Fibroblast of villous mesenchyme (primary cell): ENCODE results near the gene ACOT2. TPM values are rescaled to one million over a fixed set of nuclear protein-coding genes. Genes with fewer than 3 reads are reported as not detected.
"Not testable (repeated sequence)": the region's sequence is repeated elsewhere in the genome, so short reads cannot be mapped to it uniquely, and the experiment has no call there.

ENCODE experiments used
- DNase-seq: peaks from one replicate; pipeline ENCODE4 v3.0.0-alpha.2; 2010; ENCODE audit warnings: low read depth
- H3K4me3 ChIP-seq: 2 replicates; pipeline ENCODE4 v1.5.1; 2011; ENCODE audit warnings: low read depth, mild to moderate bottlenecking, low read length
- CTCF ChIP-seq: IDR thresholded peaks from 2 replicates; pipeline ENCODE4 v1.5.1; 2012; ENCODE audit warnings: low read depth, mild to moderate bottlenecking, low read length; ENCODE audit not compliant: insufficient read depth
- total RNA-seq: library from RNA; depleted of rRNA; stranded (reverse); fragments of >200 nt; gene quantifications from 2 replicates; pipeline ENCODE4 v1.2.3, GENCODE V29; 2012

The ACOT2 gene
- total RNA-seq, 1 donor: 26.8 TPM

GRCh38 chr14:73549889-73550524, 19.0 kb upstream of the ACOT2 start:
- H3K4me3 ChIP-seq, DNase-seq: not testable (repeated sequence)

GRCh38 chr14:73553845-73554244, 15.2 kb upstream of the ACOT2 start:
- TF ChIP-seq CTCF: no peak
- no peak overlapping the region for H3K4me3 ChIP-seq
- no peak for DNase-seq

GRCh38 chr14:73557201-73557600, 11.8 kb upstream of the ACOT2 start:
- not testable (repeated sequence) for DNase-seq, H3K4me3 ChIP-seq

- H3K4me3 ChIP-seq, DNase-seq: not testable (repeated sequence)
Observed at GRCh38 chr14:73558238-73558637, 10.8 kb upstream of the ACOT2 start.

- DNase-seq, H3K4me3 ChIP-seq: not testable (repeated sequence)
Observed at GRCh38 chr14:73562256-73562655, 6.8 kb upstream of the ACOT2 start.

GRCh38 chr14:73562696-73563095, 6.3 kb upstream of the ACOT2 start:
- not testable (repeated sequence) for H3K4me3 ChIP-seq

GRCh38 chr14:73566431-73566830, 2.6 kb upstream of the ACOT2 start:
- H3K4me3 ChIP-seq, DNase-seq: not testable (repeated sequence)

More at GRCh38 chr14:73562696-73563095, 6.3 kb upstream of the ACOT2 start:
- DNase-seq: not testable (repeated sequence)

GRCh38 chr14:73566935-73567334, 2.1 kb upstream of the ACOT2 start:
- DNase-seq, H3K4me3 ChIP-seq: not testable (repeated sequence)

- TF ChIP-seq CTCF: no peak
- no peak for DNase-seq
- no peak overlapping the region for H3K4me3 ChIP-seq
Observed at GRCh38 chr14:73567358-73567757, 1.7 kb upstream of the ACOT2 start.

- DNase-seq: peak; percentile 27
- no peak for TF ChIP-seq CTCF
Observed at GRCh38 chr14:73567951-73568885, 795 bp upstream of the ACOT2 start.

GRCh38 chr14:73568886-73569184, 178 bp upstream of the ACOT2 start:
- H3K4me3 ChIP-seq: peak overlapping the region; percentile 67
- DNase-seq: not testable (repeated sequence)

More at GRCh38 chr14:73567951-73568885, 795 bp upstream of the ACOT2 start:
- peak overlapping the region; percentile 67 for H3K4me3 ChIP-seq
